ENCODE data around the gene GAB4.

The GAB4 gene

GRCh38 chr22:16960884-16961249, 47.2 kb downstream of the GAB4 start:
- DNase-seq (ENCODE audit: insufficient read length) (no peak), FAIRE-seq (no peak)
- TF ChIP-seq TAF1 (IDR thresholded peaks at IDR 0.05; ENCODE audit: borderline replicate concordance, low read depth, low read length) (no peak), POLR2A (IDR thresholded peaks at IDR 0.05; ENCODE audit: low read depth, low read length) (no peak), POLR2AphosphoS5 (IDR thresholded peaks at IDR 0.05; ENCODE audit: low read depth, low read length) (no peak)

- TF ChIP-seq POLR2AphosphoS5 (IDR thresholded peaks at IDR 0.05; ENCODE audit: low read depth, low read length) (no peak), POLR2A (IDR thresholded peaks at IDR 0.05; ENCODE audit: low read depth, low read length) (no peak), TAF1 (IDR thresholded peaks at IDR 0.05; ENCODE audit: borderline replicate concordance, low read depth, low read length) (no peak)
- FAIRE-seq (no peak), DNase-seq (ENCODE audit: insufficient read length) (no peak)
Measured at GRCh38 chr22:16960220-16960883, 47.7 kb downstream of the GAB4 start.

- no peak for DNase-seq (ENCODE audit: insufficient read length)
- no peak for FAIRE-seq
- TF ChIP-seq TAF1 (IDR thresholded peaks at IDR 0.05; ENCODE audit: borderline replicate concordance, low read depth, low read length), result no peak
- no peak for TF ChIP-seq POLR2AphosphoS5 (IDR thresholded peaks at IDR 0.05; ENCODE audit: low read depth, low read length)
- no peak for TF ChIP-seq POLR2A (IDR thresholded peaks at IDR 0.05; ENCODE audit: low read depth, low read length)
Measured at GRCh38 chr22:16959345-16959930, 48.6 kb downstream of the GAB4 start.

DNA sequence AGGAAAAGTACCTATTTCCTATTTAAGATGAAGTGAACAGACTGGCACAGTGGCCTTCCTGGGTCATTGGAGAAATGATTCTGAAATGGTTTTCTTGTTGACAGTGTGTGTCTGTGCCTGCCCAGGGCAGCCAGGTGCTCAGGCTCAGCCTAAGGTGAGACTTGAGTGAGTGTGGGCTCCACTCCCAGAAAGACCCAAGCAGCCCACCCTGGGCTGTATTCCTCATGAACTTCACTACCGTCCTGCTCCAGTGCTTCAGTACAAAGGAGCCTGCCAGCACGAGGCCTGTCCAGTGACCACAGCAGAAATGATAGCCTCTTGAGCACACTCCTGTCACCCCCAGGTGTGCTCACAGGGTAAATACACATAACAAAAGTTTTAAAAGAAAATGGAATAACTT, 49.5 kb downstream of the GAB4 start:
- no peak for FAIRE-seq
- TF ChIP-seq POLR2A (IDR thresholded peaks at IDR 0.05; ENCODE audit: low read depth, low read length) (no peak), POLR2AphosphoS5 (IDR thresholded peaks at IDR 0.05; ENCODE audit: low read depth, low read length) (no peak), TAF1 (IDR thresholded peaks at IDR 0.05; ENCODE audit: borderline replicate concordance, low read depth, low read length) (no peak)
- DNase-seq (ENCODE audit: insufficient read length), result no peak

DNA sequence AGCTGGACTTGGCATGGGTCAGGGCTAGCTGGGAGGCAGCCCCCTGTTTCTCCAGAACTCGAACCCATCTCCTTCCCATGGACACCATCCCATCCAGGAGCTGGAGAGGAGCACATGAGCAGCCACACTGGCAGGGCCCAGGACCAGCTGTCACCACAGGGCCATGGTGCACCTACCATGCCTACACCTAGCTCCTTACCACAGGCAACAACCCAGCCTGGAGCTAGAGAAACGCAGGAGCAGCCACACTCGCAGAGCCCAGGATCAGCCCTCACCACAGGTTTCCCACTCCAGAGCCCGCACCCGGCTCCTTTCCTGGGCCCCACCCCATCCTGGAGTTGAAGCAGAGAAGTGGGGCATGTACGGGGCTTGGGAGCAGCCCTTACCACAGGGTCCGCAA, 50.2 kb downstream of the GAB4 start:
- TF ChIP-seq POLR2AphosphoS5 (IDR thresholded peaks at IDR 0.05; ENCODE audit: low read depth, low read length) (no peak), POLR2A (IDR thresholded peaks at IDR 0.05; ENCODE audit: low read depth, low read length) (no peak)
- DNase-seq (ENCODE audit: insufficient read length), result no peak
- no peak for FAIRE-seq

DNA sequence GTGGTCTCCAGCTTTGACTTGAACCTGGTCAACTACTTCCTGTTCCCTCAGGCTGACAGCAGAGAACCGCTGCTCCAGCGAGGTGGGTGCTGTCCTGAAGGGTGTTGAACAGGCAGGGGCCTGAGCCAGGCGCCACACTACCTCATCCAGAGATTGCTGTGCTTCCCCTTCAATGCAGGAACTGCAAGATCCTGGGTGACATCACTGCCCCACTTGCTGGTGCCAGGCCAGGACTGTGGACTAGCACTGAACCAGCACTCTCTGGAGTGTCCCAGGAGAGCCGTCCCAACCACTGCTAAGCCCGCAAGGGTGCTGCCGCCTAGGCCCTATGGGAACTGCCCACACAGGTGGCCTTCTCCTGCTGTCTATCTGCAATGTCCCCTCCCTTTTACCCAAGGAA, 51.7 kb downstream of the GAB4 start:
- DNase-seq (ENCODE audit: insufficient read length) (no peak), FAIRE-seq (no peak)
- no peak for TF ChIP-seq POLR2A (IDR thresholded peaks at IDR 0.05; ENCODE audit: low read depth, low read length)
- no peak for TF ChIP-seq TAF1 (IDR thresholded peaks at IDR 0.05; ENCODE audit: borderline replicate concordance, low read depth, low read length)
- TF ChIP-seq POLR2AphosphoS5 (IDR thresholded peaks at IDR 0.05; ENCODE audit: low read depth, low read length), result no peak

DNA sequence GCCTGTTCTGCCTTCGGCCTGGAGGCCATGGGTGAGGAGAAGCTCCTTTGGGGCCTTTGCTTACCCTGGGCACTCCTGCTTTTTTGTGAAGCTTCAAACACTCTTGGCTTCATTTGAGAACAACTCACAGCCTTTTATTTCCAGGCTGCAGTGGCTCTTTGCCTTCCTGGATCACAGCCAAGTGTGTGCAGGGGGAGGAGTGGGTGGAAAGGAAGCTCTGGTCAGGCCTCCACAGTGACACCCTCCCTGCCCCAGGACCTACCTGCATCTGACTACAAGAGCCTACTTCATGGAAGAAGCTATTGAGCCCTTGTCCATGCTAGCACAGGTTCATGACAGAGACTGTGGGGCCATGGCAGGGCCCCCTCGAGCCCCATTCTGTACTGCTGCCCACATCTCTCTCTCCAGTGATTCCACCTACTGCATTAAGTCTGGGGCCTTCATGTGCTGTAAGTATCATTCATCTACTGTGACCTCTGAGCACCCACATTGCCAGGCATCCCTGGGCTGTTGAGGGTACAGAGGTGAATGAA, 52.3 kb downstream of the GAB4 start:
- TF ChIP-seq POLR2A (IDR thresholded peaks at IDR 0.05; ENCODE audit: low read depth, low read length), result no peak
- no peak for TF ChIP-seq TAF1 (IDR thresholded peaks at IDR 0.05; ENCODE audit: borderline replicate concordance, low read depth, low read length)
- no peak for TF ChIP-seq POLR2AphosphoS5 (IDR thresholded peaks at IDR 0.05; ENCODE audit: low read depth, low read length)
- DNase-seq (ENCODE audit: insufficient read length) (no peak), FAIRE-seq (no peak)

GRCh38 chr22:16955081-16955480, 52.9 kb downstream of the GAB4 start:
- FAIRE-seq, result no peak
- TF ChIP-seq POLR2AphosphoS5 (IDR thresholded peaks at IDR 0.05; ENCODE audit: low read depth, low read length) (no peak), POLR2A (IDR thresholded peaks at IDR 0.05; ENCODE audit: low read depth, low read length) (no peak)

GRCh38 chr22:16954060-16954403, 54.0 kb downstream of the GAB4 start:
- DNase-seq (ENCODE audit: insufficient read length), result no peak
- TF ChIP-seq POLR2AphosphoS5 (IDR thresholded peaks at IDR 0.05; ENCODE audit: low read depth, low read length), result no peak
- TF ChIP-seq POLR2A (IDR thresholded peaks at IDR 0.05; ENCODE audit: low read depth, low read length), result no peak
- TF ChIP-seq TAF1 (IDR thresholded peaks at IDR 0.05; ENCODE audit: borderline replicate concordance, low read depth, low read length), result no peak
- FAIRE-seq, result no peak

More at GRCh38 chr22:16955081-16955480, 52.9 kb downstream of the GAB4 start:
- no peak for DNase-seq (ENCODE audit: insufficient read length)

GRCh38 chr22:16953206-16954059, 54.6 kb downstream of the GAB4 start:
- no peak for DNase-seq (ENCODE audit: insufficient read length)
- TF ChIP-seq POLR2AphosphoS5 (IDR thresholded peaks at IDR 0.05; ENCODE audit: low read depth, low read length), result no peak
- no peak for TF ChIP-seq POLR2A (IDR thresholded peaks at IDR 0.05; ENCODE audit: low read depth, low read length)
- no peak for TF ChIP-seq TAF1 (IDR thresholded peaks at IDR 0.05; ENCODE audit: borderline replicate concordance, low read depth, low read length)
- no peak for FAIRE-seq

- FAIRE-seq (peak; percentile 78), DNase-seq (ENCODE audit: insufficient read length) (no peak)
- TF ChIP-seq POLR2AphosphoS5 (IDR thresholded peaks at IDR 0.05; ENCODE audit: low read depth, low read length) (no peak), POLR2A (IDR thresholded peaks at IDR 0.05; ENCODE audit: low read depth, low read length) (no peak), TAF1 (IDR thresholded peaks at IDR 0.05; ENCODE audit: borderline replicate concordance, low read depth, low read length) (no peak)
Measured at GRCh38 chr22:16949561-16949960, 58.5 kb downstream of the GAB4 start.

All from GM12892 (cell line).